Suprapubic skin (tissue), 4 donors: ENCODE measurements around the gene RBM47. TPM values are rescaled to one million over a fixed set of nuclear protein-coding genes. Genes with fewer than 3 reads are reported as not detected.
"Not testable (repeated sequence)": the region's sequence is repeated elsewhere in the genome, so short reads cannot be mapped to it uniquely, and the experiment has no call there.

Source experiments
- DNase-seq, 2 donors: peaks; one replicate each; pipeline ENCODE4 v3.0.0-alpha.2; 2019; ENCODE audit warnings: low spot score in 2 of 2
- H3K27ac ChIP-seq: fragments of 200-600 bp; sonication (generic); one replicate; pipeline ENCODE4 v1.5.1; 2019
- H3K27me3 ChIP-seq: fragments of 200-600 bp; sonication (generic); one replicate; pipeline ENCODE4 v1.5.1; 2019
- H3K36me3 ChIP-seq: fragments of 200-600 bp; sonication (generic); one replicate; pipeline ENCODE4 v1.5.1; 2019
- H3K4me1 ChIP-seq: fragments of 200-600 bp; sonication (generic); one replicate; pipeline ENCODE4 v1.5.1; 2019
- H3K4me3 ChIP-seq: fragments of 200-600 bp; sonication (generic); one replicate; pipeline ENCODE4 v1.5.1; 2019; ENCODE audit warnings: mild to moderate bottlenecking
- H3K9me3 ChIP-seq: fragments of 200-600 bp; sonication (generic); one replicate; pipeline ENCODE4 v1.5.1; 2019
- EP300 ChIP-seq: sonication (generic); formaldehyde crosslinking; IDR thresholded peaks from one replicate; pipeline ENCODE4 v1.6.1; 2017; ENCODE audit warnings: antibody characterized with exemption
- POLR2A ChIP-seq, 2 donors: fragments of 450-650 bp; IDR thresholded peaks; one replicate each; pipeline ENCODE4 v1.6.1; 2017; ENCODE audit warnings: antibody characterized with exemption in 2 of 2, mild to moderate bottlenecking in 2 of 2, moderate library complexity in 2 of 2
- POLR2AphosphoS5 ChIP-seq, 3 donors: sonication (generic); formaldehyde crosslinking; IDR thresholded peaks; one replicate each; pipeline ENCODE4 v1.6.1; 2017; ENCODE audit warnings: antibody characterized with exemption in 3 of 3
- WGBS: methylation state at CpG from one replicate; pipeline ENCODE4 v1.1.5; 2018; 5-methylcytosine and 5-hydroxymethylcytosine counted together
- total RNA-seq, 4 donors: library from RNA; depleted of rRNA; stranded (reverse); fragments of >200 nt; gene quantifications; one replicate each; pipeline ENCODE4 v1.1.0, GENCODE V29; 2016
- TF ChIP-seq, protein P1 (sequence below), 2 donors: fragments of 200-600 bp in 1 of 2; fragments of 450-650 bp in 1 of 2; sonication (generic) in 1 of 2; IDR thresholded peaks; one replicate each; pipeline ENCODE4 v1.5.1; 2016 to 2019; ENCODE audit warnings: antibody characterized with exemption in 2 of 2, mild to moderate bottlenecking in 1 of 2, moderate library complexity in 1 of 2

Gene RBM47
- total RNA-seq, 4 donors from 2014 or later = 40.2 to 286 (median 47.4) TPM

DNA sequence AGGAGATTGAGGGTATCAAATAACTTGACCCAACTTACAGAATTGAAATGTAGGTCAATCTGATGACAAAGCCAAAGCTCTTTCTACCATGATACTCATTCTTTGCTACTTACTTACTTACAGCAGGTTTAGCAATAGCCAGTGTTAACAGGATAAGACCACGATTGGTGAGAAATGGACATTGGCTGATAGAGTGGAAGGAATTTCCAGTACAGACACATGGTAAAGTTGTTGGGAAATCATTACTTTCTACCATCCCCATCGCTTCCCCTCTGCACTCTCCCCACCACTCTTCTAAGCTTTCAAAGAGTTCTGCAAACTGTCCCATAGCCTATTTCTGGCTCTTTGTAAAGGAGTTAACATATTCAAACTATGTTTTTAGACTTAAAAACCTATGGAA lies 174.8 kb downstream of the RBM47 start:
- DNase-seq = no peak
- H3K4me1 ChIP-seq = no peaks in the 10 kb centered on the region
- H3K27me3 ChIP-seq = no peaks in the 10 kb centered on the region
- H3K27ac ChIP-seq = no peak overlapping the region
- TF ChIP-seq POLR2A (IDR thresholded peaks at IDR 0.05) (no peak), EP300 (no peak), POLR2AphosphoS5 (IDR thresholded peaks at IDR 0.05) (no peak)
- TF ChIP-seq, protein P1, sequence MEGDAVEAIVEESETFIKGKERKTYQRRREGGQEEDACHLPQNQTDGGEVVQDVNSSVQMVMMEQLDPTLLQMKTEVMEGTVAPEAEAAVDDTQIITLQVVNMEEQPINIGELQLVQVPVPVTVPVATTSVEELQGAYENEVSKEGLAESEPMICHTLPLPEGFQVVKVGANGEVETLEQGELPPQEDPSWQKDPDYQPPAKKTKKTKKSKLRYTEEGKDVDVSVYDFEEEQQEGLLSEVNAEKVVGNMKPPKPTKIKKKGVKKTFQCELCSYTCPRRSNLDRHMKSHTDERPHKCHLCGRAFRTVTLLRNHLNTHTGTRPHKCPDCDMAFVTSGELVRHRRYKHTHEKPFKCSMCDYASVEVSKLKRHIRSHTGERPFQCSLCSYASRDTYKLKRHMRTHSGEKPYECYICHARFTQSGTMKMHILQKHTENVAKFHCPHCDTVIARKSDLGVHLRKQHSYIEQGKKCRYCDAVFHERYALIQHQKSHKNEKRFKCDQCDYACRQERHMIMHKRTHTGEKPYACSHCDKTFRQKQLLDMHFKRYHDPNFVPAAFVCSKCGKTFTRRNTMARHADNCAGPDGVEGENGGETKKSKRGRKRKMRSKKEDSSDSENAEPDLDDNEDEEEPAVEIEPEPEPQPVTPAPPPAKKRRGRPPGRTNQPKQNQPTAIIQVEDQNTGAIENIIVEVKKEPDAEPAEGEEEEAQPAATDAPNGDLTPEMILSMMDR (IDR thresholded peaks at IDR 0.05) = no peak
- no peaks in the 10 kb centered on the region for H3K36me3 ChIP-seq
- H3K4me3 ChIP-seq = no peak overlapping the region
- WGBS = 94% methylated on average over 2 of the region's 2 CpGs
- H3K9me3 ChIP-seq = no peaks in the 10 kb centered on the region

DNA sequence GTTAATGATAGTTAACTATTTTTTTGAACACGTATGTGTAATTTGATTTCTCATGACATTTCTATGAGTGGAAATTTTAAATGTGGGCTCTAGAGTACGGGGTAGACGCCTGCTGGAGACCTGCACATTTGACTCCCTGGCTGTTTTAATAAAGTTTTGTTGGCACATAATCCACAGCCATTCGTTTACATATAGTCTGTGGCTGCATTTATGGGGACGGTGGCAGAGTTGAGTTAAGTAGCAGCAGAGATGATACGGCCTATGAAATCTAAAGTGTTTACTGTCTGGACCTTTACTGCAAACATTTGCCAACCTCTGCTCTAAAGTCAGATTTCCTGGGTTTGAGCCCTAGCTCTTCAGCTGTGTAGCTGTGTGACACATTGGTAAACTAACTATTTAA lies 175.8 kb downstream of the RBM47 start:
- Histone ChIP-seq H3K27me3 (no peaks in the 10 kb centered on the region), H3K4me3 (no peak overlapping the region), H3K27ac (no peak overlapping the region), H3K9me3 (no peaks in the 10 kb centered on the region), H3K36me3 (no peaks in the 10 kb centered on the region), H3K4me1 (peaks cover under 1% of the 10 kb centered on the region)
- TF ChIP-seq EP300 (no peak), POLR2AphosphoS5 (IDR thresholded peaks at IDR 0.05) (no peak), POLR2A (IDR thresholded peaks at IDR 0.05) (no peak)
- TF ChIP-seq, protein P1 (IDR thresholded peaks at IDR 0.05) = no peak
- DNase-seq = no peak
- WGBS = 89% methylated on average over 6 of the region's 6 CpGs

DNA sequence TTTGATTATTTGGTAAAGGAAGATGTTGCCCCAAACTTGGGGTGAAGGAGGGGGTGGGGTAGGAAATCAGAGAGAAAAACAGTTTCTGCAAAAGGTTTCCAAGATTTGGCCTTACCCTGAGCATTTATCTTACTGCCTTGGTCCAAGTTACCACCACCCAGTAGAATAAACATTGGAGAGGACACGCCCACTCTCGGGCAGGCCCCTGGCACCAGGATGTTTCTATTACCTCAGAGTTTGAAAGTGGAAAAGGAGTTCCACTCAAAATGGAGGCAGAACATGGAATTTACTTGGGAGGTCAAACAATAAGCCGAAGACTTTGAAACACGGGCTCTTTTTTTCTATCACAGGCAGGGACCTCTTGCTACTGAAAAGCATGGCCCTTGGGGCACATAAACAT lies 180.8 kb downstream of the RBM47 start:
- no peak for DNase-seq
- H3K9me3 ChIP-seq = no peaks in the 10 kb centered on the region
- peaks cover 16% of the 10 kb centered on the region for H3K4me1 ChIP-seq
- no peaks in the 10 kb centered on the region for H3K36me3 ChIP-seq
- H3K27ac ChIP-seq = no peak overlapping the region
- H3K4me3 ChIP-seq = no peak overlapping the region
- TF ChIP-seq POLR2A (IDR thresholded peaks at IDR 0.05) (no peak), POLR2AphosphoS5 (IDR thresholded peaks at IDR 0.05) (no peak), EP300 (no peak)
- TF ChIP-seq, protein P1 (IDR thresholded peaks at IDR 0.05) = no peak
- 63% methylated on average over 4 of the region's 4 CpGs for WGBS
- no peaks in the 10 kb centered on the region for H3K27me3 ChIP-seq

DNA sequence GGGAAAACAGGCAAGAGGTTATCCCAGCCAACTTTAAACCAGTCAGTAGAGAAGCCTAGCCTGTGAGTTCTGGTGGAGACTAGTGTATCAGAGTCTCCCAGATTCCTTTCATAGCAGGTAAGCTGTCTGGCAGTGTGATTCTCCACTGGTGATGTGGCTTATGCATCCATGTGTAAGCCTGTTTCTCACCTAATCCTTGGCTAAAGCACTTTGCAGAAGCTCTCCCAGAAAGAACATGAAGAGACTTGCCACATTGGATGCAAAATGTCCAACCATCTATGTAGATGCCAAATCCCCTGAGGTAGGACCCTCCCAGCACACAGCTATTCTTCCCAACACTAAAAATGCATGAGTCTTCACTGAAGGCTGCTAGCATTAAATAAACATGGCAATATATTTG lies 182.8 kb downstream of the RBM47 start:
- TF ChIP-seq POLR2AphosphoS5 (IDR thresholded peaks at IDR 0.05) (peak in 1 of 3 donors; percentile 20), POLR2A (IDR thresholded peaks at IDR 0.05) (no peak)
- Histone ChIP-seq H3K36me3 (no peaks in the 10 kb centered on the region), H3K4me3 (no peak overlapping the region), H3K27me3 (no peaks in the 10 kb centered on the region), H3K4me1 (peaks cover 16% of the 10 kb centered on the region), H3K9me3 (no peaks in the 10 kb centered on the region), H3K27ac (peak overlapping the region; percentile 12)
- no peak for DNase-seq

DNA sequence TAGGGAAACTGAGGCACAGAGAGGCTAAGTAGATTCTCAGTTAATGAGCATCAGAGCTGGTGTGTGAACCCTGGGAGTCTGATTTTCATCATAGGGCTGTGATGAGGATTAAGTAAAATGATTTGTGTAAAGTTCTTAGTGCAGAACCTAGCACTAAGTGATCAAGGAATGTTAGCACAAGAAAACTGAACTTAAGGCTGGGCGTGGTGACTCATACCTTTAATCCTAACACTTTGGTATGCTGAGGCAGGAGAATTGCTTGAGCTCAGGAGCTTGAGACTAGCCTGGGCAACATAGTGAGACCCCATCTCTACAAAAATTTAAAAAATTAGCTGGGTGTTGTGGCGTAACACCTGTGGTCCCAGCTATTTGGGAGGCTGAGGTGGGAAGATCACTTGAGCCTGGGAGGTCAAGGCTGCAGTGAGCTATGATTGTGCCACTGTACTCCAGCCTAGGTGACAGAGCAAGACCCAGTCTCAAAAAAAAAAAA lies 183.4 kb downstream of the RBM47 start:
- H3K9me3 ChIP-seq, H3K36me3 ChIP-seq, H3K27me3 ChIP-seq, H3K4me3 ChIP-seq, DNase-seq: not testable (repeated sequence)
- Histone ChIP-seq H3K27ac (peak overlapping the region; percentile 12), H3K4me1 (peaks cover 16% of the 10 kb centered on the region)
- 72% methylated on average over 2 of the region's 2 CpGs for WGBS

DNA sequence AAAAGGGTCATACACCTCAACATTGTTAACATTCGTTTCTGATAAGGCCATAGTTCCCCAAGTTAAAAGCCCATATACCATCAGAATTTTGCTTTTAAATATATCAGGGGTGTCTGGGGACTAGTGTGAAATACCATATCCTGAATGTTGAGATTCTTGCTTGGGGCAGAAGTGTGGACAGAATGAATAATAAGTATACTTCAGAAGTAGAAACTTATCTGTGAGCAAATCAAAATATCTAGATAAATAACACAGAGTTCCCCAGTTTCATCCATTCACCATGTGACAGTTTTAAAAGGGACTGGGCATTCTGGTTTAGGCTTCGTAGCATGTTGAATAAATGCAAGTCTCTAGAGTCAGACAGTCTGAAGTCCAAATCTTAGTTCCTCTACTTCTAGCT lies 184.0 kb downstream of the RBM47 start:
- Histone ChIP-seq H3K27me3 (no peaks in the 10 kb centered on the region), H3K27ac (no peak overlapping the region), H3K4me3 (no peak overlapping the region), H3K36me3 (no peaks in the 10 kb centered on the region), H3K4me1 (peaks cover 16% of the 10 kb centered on the region), H3K9me3 (no peaks in the 10 kb centered on the region)
- TF ChIP-seq POLR2AphosphoS5 (IDR thresholded peaks at IDR 0.05) (no peak), POLR2A (IDR thresholded peaks at IDR 0.05) (no peak), EP300 (no peak)
- TF ChIP-seq, protein P1 (IDR thresholded peaks at IDR 0.05) = no peak
- no peak for DNase-seq
- WGBS = 70% methylated on average over 2 of the region's 2 CpGs
